ENCODE measurements around the gene GMIP.

DNA sequence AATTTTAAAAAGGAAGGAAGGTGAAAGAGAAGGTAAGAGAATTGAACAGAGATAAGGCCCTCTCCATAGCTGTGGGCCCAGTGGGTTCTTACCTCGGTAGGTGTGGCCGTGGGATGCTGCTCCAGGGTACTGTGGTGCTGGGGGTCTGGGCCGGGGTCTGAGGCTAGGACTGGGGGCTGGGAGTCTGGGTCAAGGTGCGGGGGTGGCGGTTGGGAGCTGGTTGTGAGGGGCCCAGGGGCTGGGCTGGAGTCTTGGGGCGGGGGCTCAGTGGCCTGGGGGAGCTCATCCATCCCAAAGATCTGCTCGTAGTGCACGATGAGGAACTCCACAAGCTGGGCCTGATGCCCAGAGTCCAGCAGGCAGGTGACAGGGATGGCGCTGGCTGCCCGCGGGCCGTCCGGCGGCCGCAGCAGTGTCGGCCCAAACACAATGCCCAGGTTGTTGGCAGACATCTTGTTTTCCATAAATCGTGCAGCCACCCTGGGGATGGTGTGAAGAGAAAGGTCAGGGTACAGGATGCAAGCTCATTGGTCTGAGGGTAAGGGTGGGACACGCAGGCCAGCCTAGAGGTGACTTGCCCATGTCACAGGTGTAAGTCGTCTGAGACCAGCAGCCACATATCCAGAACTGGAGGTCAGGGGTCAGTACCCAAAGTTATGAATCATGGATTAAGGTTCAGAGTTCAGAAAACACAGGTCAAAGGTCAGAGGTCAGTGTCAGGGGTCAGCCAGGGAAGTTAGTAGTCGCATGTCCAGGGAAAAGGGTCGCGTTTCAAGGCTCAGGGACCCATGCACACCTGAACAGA lies 9.5 kb downstream of the GMIP start:
- TF ChIP-seq, protein P1, sequence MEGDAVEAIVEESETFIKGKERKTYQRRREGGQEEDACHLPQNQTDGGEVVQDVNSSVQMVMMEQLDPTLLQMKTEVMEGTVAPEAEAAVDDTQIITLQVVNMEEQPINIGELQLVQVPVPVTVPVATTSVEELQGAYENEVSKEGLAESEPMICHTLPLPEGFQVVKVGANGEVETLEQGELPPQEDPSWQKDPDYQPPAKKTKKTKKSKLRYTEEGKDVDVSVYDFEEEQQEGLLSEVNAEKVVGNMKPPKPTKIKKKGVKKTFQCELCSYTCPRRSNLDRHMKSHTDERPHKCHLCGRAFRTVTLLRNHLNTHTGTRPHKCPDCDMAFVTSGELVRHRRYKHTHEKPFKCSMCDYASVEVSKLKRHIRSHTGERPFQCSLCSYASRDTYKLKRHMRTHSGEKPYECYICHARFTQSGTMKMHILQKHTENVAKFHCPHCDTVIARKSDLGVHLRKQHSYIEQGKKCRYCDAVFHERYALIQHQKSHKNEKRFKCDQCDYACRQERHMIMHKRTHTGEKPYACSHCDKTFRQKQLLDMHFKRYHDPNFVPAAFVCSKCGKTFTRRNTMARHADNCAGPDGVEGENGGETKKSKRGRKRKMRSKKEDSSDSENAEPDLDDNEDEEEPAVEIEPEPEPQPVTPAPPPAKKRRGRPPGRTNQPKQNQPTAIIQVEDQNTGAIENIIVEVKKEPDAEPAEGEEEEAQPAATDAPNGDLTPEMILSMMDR (IDR thresholded peaks at IDR 0.05; ENCODE audit: low read depth, low read length, missing input control), result no peak
- TF ChIP-seq YY1 (IDR thresholded peaks at IDR 0.05) (no peak), SP1 (IDR thresholded peaks at IDR 0.05) (no peak), JUND (IDR thresholded peaks at IDR 0.05) (no peak), FOXA2 (IDR thresholded peaks at IDR 0.05) (no peak), RAD21 (IDR thresholded peaks at IDR 0.05) (no peak), GABPA (IDR thresholded peaks at IDR 0.05 in 1 of 2, conservative IDR thresholded peaks at IDR 0.05 in 1 of 2) (no peak), HNF4G (IDR thresholded peaks at IDR 0.05) (no peak), TAF1 (conservative IDR thresholded peaks at IDR 0.05) (no peak)
- TF ChIP-seq, protein P2, sequence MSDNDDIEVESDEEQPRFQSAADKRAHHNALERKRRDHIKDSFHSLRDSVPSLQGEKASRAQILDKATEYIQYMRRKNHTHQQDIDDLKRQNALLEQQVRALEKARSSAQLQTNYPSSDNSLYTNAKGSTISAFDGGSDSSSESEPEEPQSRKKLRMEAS (IDR thresholded peaks at IDR 0.05), result no peak
- TF ChIP-seq, protein P3, sequence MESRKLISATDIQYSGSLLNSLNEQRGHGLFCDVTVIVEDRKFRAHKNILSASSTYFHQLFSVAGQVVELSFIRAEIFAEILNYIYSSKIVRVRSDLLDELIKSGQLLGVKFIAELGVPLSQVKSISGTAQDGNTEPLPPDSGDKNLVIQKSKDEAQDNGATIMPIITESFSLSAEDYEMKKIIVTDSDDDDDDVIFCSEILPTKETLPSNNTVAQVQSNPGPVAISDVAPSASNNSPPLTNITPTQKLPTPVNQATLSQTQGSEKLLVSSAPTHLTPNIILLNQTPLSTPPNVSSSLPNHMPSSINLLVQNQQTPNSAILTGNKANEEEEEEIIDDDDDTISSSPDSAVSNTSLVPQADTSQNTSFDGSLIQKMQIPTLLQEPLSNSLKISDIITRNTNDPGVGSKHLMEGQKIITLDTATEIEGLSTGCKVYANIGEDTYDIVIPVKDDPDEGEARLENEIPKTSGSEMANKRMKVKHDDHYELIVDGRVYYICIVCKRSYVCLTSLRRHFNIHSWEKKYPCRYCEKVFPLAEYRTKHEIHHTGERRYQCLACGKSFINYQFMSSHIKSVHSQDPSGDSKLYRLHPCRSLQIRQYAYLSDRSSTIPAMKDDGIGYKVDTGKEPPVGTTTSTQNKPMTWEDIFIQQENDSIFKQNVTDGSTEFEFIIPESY (IDR thresholded peaks at IDR 0.05), result no peak
- TF ChIP-seq, protein P4, sequence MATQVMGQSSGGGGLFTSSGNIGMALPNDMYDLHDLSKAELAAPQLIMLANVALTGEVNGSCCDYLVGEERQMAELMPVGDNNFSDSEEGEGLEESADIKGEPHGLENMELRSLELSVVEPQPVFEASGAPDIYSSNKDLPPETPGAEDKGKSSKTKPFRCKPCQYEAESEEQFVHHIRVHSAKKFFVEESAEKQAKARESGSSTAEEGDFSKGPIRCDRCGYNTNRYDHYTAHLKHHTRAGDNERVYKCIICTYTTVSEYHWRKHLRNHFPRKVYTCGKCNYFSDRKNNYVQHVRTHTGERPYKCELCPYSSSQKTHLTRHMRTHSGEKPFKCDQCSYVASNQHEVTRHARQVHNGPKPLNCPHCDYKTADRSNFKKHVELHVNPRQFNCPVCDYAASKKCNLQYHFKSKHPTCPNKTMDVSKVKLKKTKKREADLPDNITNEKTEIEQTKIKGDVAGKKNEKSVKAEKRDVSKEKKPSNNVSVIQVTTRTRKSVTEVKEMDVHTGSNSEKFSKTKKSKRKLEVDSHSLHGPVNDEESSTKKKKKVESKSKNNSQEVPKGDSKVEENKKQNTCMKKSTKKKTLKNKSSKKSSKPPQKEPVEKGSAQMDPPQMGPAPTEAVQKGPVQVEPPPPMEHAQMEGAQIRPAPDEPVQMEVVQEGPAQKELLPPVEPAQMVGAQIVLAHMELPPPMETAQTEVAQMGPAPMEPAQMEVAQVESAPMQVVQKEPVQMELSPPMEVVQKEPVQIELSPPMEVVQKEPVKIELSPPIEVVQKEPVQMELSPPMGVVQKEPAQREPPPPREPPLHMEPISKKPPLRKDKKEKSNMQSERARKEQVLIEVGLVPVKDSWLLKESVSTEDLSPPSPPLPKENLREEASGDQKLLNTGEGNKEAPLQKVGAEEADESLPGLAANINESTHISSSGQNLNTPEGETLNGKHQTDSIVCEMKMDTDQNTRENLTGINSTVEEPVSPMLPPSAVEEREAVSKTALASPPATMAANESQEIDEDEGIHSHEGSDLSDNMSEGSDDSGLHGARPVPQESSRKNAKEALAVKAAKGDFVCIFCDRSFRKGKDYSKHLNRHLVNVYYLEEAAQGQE (IDR thresholded peaks at IDR 0.05), result no peak
- TF ChIP-seq, protein P5, sequence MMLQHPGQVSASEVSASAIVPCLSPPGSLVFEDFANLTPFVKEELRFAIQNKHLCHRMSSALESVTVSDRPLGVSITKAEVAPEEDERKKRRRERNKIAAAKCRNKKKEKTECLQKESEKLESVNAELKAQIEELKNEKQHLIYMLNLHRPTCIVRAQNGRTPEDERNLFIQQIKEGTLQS (IDR thresholded peaks at IDR 0.05), result no peak

All from liver (tissue), 3 donors.